ENCODE measurements around the gene MAGEA2B.
"Not testable (repeated sequence)": the region's sequence is repeated elsewhere in the genome, so short reads cannot be mapped to it uniquely, and the experiment has no call there.

Gene MAGEA2B, protein sequence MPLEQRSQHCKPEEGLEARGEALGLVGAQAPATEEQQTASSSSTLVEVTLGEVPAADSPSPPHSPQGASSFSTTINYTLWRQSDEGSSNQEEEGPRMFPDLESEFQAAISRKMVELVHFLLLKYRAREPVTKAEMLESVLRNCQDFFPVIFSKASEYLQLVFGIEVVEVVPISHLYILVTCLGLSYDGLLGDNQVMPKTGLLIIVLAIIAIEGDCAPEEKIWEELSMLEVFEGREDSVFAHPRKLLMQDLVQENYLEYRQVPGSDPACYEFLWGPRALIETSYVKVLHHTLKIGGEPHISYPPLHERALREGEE

DNA sequence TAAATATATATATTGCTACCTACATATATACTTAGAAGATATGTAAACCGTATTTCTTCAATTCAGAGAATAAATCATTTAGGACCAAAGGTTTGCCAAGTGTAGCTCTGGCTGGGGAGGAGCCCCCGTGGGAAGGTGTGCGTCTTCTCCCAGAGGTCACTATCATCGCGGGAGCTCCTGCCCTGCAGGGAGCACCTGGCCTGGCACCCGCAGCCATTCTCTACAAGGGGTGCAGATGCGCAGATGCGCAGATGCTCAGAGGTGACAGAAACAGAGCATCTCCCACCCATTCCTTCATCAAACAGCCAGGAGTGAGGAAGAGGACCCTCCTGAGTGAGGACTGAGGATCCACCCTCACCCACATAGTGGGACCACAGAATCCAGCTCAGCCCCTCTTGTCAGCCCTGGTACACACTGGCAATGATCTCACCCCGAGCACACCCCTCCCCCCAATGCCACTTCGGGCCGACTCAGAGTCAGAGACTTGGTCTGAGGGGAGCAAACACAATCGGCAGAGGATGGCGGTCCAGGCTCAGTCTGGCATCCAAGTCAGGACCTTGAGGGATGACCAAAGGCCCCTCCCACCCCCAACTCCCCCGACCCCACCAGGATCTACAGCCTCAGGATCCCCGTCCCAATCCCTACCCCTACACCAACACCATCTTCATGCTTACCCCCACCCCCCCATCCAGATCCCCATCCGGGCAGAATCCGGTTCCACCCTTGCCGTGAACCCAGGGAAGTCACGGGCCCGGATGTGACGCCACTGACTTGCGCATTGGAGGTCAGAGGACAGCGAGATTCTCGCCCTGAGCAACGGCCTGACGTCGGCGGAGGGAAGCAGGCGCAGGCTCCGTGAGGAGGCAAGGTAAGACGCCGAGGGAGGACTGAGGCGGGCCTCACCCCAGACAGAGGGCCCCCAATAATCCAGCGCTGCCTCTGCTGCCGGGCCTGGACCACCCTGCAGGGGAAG lies at the start of gene MAGEA2B:
Gene MAGEA2B (plus strand): TSS at position 814 of the 973 bp plus-strand sequence. CDS start 2,479 bp downstream, outside the sequence.
- DNase-seq (ENCODE audit: low read depth in 3 of 3), result not testable (repeated sequence)

DNA sequence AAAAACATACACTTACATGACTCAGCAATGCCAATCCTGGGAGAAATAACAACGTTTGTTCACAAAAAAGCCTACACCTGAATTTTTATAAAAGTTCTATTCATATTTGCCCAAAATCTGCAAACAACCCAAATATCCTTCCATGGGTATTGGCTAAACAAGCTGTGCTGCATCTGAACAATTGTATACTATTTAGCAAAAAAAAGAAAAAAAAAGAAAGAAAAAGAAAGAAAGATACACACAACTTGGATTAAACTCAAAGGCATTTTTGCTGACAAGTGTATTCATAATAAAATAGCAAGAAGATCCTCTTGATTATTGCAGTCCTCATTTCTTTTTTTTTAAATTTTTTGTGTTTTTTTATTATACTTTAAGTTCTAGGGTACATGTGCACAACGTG lies 40.3 kb upstream of the MAGEA2B start:
- no peak for DNase-seq (ENCODE audit: low read depth in 3 of 3)

DNA sequence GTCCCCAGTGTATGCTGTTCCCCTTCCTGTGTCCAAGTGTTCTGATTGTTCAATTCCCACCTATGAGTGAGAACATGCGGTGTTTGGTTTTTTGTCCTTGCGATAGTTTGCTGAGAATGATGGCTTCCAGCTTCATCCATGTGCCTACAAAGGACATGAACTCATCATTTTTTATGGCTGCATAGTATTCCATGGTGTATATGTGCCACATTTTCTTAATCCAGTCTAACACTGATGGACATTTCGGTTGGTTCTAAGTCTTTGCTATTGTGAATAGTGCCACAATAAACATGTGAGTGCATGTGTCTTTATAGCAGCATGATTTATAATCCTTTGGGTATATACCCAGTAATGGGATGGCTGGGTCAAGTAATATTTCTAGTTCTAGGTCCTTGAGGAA lies 39.8 kb upstream of the MAGEA2B start:
- not testable (repeated sequence) for DNase-seq (ENCODE audit: low read depth in 3 of 3)

DNA sequence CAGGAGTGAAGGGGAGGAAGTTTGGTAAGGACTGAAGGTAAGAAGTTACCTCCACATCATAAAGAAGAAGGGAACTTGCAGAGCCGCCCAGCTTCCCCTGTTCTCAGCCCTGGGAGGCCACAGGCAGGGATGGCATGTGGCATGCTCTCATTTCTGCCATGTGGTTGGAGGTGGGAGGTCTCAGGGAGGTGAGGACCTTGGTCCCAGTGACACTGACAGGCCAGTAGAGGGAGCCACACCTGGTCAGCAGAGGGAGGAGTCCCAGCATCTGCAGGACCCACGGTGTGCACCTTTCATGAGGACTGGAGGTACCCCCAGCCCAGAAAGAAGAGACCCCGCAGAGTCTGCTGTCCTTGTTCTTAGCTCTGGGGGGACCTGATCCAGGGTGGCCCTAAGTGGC lies 33.4 kb upstream of the MAGEA2B start:
- not testable (repeated sequence) for DNase-seq (ENCODE audit: low read depth in 3 of 3)

DNA sequence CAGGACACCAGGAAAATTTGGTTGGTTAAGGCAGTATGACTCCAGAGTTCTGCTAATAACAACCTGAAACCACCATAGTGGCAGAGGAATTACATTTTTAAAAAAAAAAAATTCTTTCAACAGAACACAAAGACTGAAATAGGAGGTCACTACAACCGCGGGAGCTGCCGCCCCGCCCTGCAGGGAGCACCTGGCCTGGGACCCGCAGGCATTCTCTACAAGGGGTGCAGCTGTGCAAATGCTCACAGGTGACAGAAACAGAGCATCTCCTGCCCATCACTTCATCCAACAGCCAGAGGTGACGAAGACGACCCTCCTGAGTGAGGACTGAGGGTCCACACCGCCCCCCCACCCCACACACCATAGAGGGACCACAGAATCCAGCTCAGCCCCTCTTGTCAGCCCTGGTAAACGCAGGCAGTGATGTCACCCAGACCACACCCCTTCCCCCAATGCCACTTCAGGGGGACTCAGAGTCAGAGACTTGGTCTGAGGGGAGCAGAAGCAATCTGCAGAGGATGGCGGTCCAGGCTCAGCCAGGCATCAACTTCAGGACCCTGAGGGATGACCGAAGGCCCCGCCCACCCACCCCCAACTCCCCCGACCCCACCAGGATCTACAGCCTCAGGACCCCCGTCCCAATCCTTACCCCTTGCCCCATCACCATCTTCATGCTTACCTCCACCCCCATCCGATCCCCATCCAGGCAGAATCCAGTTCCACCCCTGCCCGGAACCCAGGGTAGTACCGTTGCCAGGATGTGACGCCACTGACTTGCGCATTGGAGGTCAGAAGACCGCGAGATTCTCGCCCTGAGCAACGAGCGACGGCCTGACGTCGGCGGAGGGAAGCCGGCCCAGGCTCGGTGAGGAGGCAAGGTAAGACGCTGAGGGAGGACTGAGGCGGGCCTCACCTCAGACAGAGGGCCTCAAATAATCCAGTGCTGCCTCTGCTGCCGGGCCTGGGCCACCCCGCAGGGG lies 16.2 kb upstream of the MAGEA2B start, which contains the start of gene MAGEA3:
Gene MAGEA3 (plus strand): TSS at position 843 of the 980 bp plus-strand sequence. CDS start 2,039 bp downstream, outside the sequence.
- DNase-seq (ENCODE audit: low read depth in 3 of 3), result not testable (repeated sequence)

DNA sequence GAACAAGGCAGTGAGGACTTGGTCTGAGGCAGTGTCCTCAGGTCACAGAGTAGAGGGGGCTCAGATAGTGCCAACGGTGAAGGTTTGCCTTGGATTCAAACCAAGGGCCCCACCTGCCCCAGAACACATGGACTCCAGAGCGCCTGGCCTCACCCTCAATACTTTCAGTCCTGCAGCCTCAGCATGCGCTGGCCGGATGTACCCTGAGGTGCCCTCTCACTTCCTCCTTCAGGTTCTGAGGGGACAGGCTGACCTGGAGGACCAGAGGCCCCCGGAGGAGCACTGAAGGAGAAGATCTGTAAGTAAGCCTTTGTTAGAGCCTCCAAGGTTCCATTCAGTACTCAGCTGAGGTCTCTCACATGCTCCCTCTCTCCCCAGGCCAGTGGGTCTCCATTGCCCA lies 14.0 kb upstream of the MAGEA2B start:
- not testable (repeated sequence) for DNase-seq (ENCODE audit: low read depth in 3 of 3)

DNA sequence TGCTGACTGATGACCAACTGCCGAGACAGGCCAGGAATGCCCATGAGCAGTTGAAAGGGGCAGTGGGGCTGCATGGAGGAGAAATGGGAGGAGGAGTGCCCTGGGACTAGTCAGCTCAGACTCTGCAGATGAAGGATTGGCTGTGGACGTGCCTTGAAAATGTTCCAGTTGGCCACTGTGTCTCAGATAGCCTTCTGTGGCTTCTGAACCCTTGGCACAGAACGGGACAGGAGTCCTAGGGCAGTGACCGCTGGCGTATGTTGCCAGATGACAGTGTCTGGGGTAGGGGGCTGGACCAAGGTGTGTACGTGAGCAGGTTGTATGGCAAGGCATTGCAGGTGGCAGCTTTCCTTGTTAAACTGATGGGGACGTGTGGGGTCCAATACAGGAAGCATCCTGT lies 7.9 kb upstream of the MAGEA2B start:
- not testable (repeated sequence) for DNase-seq (ENCODE audit: low read depth in 3 of 3)

DNA sequence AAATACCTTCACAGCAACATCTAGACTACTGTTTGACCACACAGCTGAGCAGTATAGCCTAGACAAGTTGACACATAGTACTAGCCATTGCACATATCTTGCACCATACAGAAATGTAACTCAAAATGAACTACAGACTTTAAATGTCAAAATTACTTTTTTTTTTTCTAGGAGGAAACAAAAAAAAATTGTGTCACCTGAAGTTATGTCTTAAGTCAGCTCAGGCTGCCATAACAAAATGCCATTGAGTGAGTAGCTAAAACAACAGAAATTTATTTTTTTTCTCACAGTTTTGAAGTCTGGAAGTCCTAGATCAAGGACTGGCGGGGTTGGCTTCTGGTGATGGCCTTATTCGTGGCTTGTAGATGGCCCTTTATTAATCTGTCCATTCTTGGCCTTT lies 5.3 kb upstream of the MAGEA2B start, which contains the start of gene CSAG2:
Gene CSAG2 (minus strand): TSS at position 101 of the 400 bp plus-strand sequence. CDS start 161 bp downstream, outside the sequence.
- not testable (repeated sequence) for DNase-seq (ENCODE audit: low read depth in 3 of 3)

DNA sequence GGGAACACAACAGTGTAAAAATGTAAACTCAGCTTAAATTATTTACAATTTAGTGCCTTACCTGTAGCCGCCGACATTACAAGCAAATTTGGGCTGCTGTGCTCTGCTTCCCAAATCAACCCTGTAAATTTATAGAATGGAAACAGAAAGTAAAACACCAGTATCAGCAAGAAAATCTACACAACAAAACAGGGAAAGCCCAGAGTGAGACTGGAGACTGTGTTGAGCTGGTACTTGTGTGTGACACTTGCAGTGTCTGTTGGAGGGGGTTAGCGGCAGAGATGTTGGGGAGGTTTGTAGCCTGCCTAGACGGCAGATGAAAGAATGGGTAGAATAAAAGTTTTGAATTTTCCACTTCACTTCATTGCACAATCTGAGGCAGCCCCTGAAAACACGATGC lies 1.2 kb upstream of the MAGEA2B start:
- not testable (repeated sequence) for DNase-seq (ENCODE audit: low read depth in 3 of 3)

DNA sequence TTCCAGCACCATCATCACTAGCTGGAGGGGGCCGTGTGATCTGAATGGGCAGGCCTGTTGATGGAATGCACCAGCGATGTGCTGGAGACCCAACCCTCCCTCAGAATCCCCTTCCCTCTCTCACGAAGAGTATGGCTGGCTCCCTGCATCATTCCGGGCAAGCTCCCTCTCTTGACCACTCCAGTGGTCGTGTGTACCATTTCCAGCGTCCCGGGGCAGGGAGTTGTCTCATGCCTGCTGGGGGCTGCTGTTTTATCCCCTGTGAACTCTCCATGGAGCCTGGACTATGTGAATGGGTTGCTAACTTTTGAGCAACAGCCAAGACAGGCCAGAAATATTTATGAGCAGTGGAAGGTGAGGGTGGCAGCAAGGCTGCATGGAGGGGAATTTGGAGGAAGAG lies 11.0 kb downstream of the MAGEA2B start:
- no peak for DNase-seq (ENCODE audit: low read depth in 3 of 3)

DNA sequence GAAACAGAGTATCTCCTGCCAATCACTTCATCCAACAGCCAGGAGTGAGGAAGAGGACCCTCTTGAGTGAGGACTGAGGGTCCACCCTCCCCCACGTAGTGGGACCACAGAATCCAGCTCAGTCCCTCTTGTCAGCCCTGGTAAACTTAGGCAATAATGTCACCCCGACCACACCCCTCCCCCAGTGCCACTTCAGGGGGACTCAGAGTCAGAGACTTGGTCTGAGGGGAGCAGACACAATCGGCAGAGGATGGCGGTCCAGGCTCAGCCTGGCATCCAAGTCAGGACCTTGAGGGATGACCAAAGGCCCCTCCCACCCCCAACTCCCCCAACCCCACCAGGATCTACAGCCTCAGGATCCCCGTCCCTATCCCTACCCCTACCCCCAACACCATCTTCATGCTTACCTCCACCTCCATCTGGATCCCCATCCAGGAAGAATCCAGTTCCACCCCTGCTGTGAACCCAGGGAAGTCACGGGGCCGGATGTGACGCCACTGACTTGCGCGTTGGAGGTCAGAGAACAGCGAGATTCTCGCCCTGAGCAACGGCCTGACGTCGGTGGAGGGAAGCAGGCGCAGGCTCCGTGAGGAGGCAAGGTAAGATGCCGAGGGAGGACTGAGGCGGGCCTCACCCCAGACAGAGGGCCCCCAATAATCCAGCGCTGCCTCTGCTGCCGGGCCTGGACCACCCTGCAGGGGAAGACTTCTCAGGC lies 19.0 kb downstream of the MAGEA2B start, which contains the start of the genes CSAG1 and MAGEA12:
Gene CSAG1 (minus strand): TSS at position 461 of the 715 bp plus-strand sequence. CDS start 1,261 bp downstream, outside the sequence.
Gene MAGEA12 (plus strand): TSS at position 497 of the 715 bp plus-strand sequence. CDS start 2,405 bp downstream, outside the sequence.
- DNase-seq (ENCODE audit: low read depth in 3 of 3), result no peak

DNA sequence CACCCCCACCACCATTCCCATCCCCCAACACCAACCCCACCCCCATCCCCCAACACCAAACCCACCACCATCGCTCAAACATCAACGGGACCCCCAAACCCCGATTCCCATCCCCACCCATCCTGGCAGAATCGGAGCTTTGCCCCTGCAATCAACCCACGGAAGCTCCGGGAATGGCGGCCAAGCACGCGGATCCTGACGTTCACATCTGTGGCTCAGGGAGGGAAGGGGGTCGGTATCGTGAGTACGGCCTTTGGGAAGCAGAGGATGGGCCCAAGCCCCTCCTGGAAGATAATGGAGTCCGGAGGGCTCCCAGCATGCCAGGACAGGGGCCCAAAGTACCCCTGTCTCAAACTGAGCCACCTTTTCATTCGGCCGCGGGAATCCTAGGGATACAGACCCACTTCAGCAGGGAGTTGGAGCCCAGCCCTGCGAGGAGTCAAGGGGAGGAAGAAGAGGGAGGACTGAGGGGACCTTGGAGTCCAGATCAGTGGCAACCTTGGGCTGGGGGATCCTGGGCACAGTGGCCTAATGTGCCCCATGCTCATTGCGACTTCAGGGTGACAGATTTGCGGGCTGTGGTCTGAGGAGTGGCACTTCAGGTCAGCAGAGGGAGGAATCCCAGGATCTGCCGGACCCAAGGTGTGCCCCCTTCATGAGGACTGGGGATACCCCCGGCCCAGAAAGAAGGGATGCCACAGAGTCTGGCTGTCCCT lies 19.9 kb downstream of the MAGEA2B start:
- DNase-seq (ENCODE audit: low read depth in 3 of 3), result not testable (repeated sequence)

DNA sequence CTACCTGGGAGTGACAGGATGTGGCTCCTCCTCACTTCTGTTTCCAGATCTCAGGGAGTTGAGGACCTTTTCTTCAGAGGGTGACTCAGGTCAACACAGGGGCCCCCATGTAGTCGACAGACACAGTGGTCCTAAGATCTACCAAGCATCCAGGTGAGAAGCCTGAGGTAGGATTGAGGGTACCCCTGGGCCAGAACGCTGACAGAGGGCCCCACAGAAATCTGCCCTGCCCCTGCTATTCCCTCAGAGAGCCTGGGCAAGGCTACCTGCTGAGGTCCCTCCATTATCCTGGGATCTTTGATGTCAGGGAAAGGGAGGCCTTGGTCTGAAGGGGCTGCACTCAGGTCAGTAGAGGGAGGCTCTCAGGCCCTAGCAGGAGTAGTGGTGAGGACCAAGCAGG lies 20.7 kb downstream of the MAGEA2B start:
- no peak for DNase-seq (ENCODE audit: low read depth in 3 of 3)

DNA sequence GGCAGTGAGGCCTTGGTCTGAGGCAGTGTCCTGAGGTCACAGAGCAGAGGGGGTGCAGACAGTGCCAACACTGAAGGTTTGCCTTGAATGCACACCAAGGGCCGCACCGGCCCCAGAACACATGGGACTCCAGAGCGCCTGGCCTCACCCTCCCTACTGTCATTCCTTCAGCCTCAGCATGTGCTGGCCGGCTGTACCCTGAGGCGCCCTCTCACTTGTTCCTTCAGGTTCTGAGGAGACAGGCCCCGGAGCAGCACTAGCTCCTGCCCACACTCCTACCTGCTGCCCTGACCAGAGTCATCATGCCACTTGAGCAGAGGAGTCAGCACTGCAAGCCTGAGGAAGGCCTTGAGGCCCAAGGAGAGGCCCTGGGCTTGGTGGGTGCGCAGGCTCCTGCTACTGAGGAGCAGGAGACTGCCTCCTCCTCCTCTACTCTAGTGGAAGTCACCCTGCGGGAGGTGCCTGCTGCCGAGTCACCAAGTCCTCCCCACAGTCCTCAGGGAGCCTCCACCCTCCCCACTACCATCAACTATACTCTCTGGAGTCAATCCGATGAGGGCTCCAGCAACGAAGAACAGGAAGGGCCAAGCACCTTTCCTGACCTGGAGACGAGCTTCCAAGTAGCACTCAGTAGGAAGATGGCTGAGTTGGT lies 21.6 kb downstream of the MAGEA2B start:
- no peak for DNase-seq (ENCODE audit: low read depth in 3 of 3)

DNA sequence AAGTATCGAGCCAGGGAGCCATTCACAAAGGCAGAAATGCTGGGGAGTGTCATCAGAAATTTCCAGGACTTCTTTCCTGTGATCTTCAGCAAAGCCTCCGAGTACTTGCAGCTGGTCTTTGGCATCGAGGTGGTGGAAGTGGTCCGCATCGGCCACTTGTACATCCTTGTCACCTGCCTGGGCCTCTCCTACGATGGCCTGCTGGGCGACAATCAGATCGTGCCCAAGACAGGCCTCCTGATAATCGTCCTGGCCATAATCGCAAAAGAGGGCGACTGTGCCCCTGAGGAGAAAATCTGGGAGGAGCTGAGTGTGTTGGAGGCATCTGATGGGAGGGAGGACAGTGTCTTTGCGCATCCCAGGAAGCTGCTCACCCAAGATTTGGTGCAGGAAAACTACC lies 22.1 kb downstream of the MAGEA2B start:
- not testable (repeated sequence) for DNase-seq (ENCODE audit: low read depth in 3 of 3)

DNA sequence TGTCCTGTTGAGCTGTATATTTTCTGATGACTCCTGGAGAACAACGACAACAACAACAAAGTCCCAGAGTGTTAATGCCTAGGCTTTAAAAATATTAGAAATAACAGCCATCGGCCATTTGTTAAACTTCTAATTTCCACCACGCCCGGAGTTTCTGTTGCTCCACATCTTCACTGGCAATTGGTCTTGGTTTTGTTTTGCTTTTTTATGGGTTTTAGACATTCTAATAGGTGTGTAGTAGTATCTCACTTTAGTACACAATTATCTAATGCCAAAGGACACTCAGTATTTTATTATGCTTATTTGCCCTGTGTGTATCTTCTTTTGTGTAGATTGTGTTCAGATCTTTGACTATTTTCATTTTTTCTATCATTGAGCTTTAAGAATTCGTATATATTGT lies 24.1 kb downstream of the MAGEA2B start:
- no peak for DNase-seq (ENCODE audit: low read depth in 3 of 3)

DNA sequence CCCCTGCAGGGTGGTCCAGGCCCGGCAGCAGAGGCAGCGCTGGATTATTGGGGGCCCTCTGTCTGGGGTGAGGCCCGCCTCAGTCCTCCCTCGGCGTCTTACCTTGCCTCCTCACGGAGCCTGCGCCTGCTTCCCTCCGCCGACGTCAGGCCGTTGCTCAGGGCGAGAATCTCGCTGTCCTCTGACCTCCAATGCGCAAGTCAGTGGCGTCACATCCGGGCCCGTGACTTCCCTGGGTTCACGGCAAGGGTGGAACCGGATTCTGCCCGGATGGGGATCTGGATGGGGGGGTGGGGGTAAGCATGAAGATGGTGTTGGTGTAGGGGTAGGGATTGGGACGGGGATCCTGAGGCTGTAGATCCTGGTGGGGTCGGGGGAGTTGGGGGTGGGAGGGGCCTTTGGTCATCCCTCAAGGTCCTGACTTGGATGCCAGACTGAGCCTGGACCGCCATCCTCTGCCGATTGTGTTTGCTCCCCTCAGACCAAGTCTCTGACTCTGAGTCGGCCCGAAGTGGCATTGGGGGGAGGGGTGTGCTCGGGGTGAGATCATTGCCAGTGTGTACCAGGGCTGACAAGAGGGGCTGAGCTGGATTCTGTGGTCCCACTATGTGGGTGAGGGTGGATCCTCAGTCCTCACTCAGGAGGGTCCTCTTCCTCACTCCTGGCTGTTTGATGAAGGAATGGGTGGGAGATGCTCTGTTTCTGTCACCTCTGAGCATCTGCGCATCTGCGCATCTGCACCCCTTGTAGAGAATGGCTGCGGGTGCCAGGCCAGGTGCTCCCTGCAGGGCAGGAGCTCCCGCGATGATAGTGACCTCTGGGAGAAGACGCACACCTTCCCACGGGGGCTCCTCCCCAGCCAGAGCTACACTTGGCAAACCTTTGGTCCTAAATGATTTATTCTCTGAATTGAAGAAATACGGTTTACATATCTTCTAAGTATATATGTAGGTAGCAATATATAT lies 39.5 kb downstream of the MAGEA2B start, which contains the start of gene MAGEA2:
Gene MAGEA2 (minus strand): TSS at position 157 of the 965 bp plus-strand sequence. CDS start 2,479 bp downstream, outside the sequence.
- DNase-seq (ENCODE audit: low read depth in 3 of 3), result not testable (repeated sequence)

All from stimulated activated CD4-positive, alpha-beta T cell treated with anti-CD3 and anti-CD28 coated beads, TNF-alpha, amount 100 ng/mL, for 4 hours (primary cell).